DOHH2 (cell line): Measurements from ENCODE around the gene HDHD5.

Source experiments
- H3F3A ChIP-seq: fragments of 200-600 bp; sonication (generic), shearing (Covaris generic); 2 replicates; pipeline ENCODE4 v1.6.0; 2016; ENCODE audit warnings: antibody characterized with exemption, mild to moderate bottlenecking; ENCODE audit not compliant: control insufficient read depth, insufficient read depth
- H3K27ac ChIP-seq: fragments of 200-600 bp; sonication (generic); 2 replicates; pipeline ENCODE4 v1.5.1; 2014; ENCODE audit warnings: low read depth, mild to moderate bottlenecking, low read length, moderate library complexity
- H3K27me3 ChIP-seq: fragments of 200-600 bp; sonication (generic); 2 replicates; pipeline ENCODE4 v1.6.1; 2014; ENCODE audit warnings: mild to moderate bottlenecking, low read length, mixed read lengths; ENCODE audit not compliant: control insufficient read depth
- H3K36me3 ChIP-seq: fragments of 200-600 bp; sonication (generic); 2 replicates; pipeline ENCODE4 v1.6.1; 2014; ENCODE audit warnings: mild to moderate bottlenecking, low read length, moderate library complexity, mixed read lengths; ENCODE audit not compliant: control insufficient read depth
- H3K4me1 ChIP-seq: fragments of 200-600 bp; sonication (generic); 2 replicates; pipeline ENCODE4 v1.6.1; 2014; ENCODE audit warnings: mild to moderate bottlenecking, low read length, mixed read lengths; ENCODE audit not compliant: control insufficient read depth
- H3K4me2 ChIP-seq: fragments of 200-600 bp; sonication (generic); 2 replicates; pipeline ENCODE4 v1.6.0; 2014; ENCODE audit warnings: mild to moderate bottlenecking, low read length, moderate library complexity
- H3K4me3 ChIP-seq: fragments of 200-600 bp; sonication (generic); 2 replicates; pipeline ENCODE4 v1.5.1; 2014; ENCODE audit warnings: mild to moderate bottlenecking, low read length, mixed read lengths
- H3K79me2 ChIP-seq: fragments of 200-600 bp; sonication (generic); 2 replicates; pipeline ENCODE4 v1.6.1; 2014; ENCODE audit warnings: mild to moderate bottlenecking, low read length, mixed read lengths; ENCODE audit not compliant: control insufficient read depth
- H3K9me2 ChIP-seq: fragments of 200-600 bp; sonication (generic); replicated peaks from 2 replicates; pipeline ENCODE4 v1.6.1; 2014; ENCODE audit warnings: mild to moderate bottlenecking, low read length, mixed read lengths; ENCODE audit not compliant: control insufficient read depth
- H3K9me3 ChIP-seq: fragments of 200-600 bp; sonication (generic); 2 replicates; pipeline ENCODE4 v1.6.1; 2014; ENCODE audit warnings: antibody characterized with exemption, low read length, mixed read lengths; ENCODE audit not compliant: control insufficient read depth, insufficient read depth
- H4K20me1 ChIP-seq: fragments of 200-600 bp; sonication (generic); 2 replicates; pipeline ENCODE4 v1.6.0; 2014; ENCODE audit warnings: low read depth, mild to moderate bottlenecking, antibody characterized with exemption, low read length, moderate library complexity; ENCODE audit not compliant: control insufficient read depth, insufficient read depth
- EZH2phosphoT487 ChIP-seq: fragments of 200-600 bp; sonication (generic); IDR thresholded peaks from 2 replicates; pipeline ENCODE4 v1.6.1; 2017; ENCODE audit warnings: borderline replicate concordance, mild to moderate bottlenecking, antibody characterized with exemption, low read length, moderate library complexity, mixed read lengths
- TF ChIP-seq, protein P1 (sequence below): fragments of 200-600 bp; sonication (generic); IDR thresholded peaks from one replicate; pipeline ENCODE4 v1.5.1; 2014; ENCODE audit warnings: antibody characterized with exemption, mild to moderate bottlenecking, low read depth, low read length; ENCODE audit not compliant: poor library complexity, severe bottlenecking

The HDHD5 gene

DNA sequence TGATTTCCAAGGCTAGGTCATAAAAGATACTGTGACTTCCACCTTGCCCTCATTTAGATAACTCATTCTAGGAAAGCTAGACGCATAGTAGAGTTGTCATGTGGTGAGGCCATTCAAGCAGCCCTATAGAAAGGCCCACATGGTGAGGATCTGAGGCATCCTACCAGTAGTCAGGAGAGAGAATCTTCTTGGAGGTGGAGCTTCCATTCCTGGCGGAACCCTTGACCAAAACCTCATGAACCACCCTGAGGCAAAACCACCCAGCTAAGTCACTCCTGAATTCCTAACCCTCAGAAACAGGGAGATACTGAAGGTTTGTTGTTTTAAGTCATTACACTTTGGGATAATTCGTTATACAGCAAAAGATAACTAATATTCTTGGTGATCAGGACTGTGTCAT lies 2.9 kb upstream of the HDHD5 start:
- H3K79me2 ChIP-seq, result peaks cover 30% of the 10 kb centered on the region
- no peaks in the 10 kb centered on the region for H3K27me3 ChIP-seq
- no peak overlapping the region for H3K27ac ChIP-seq
- H3K9me2 ChIP-seq, result no peaks in the 10 kb centered on the region
- 0 out of 2 replicates have a peak, but pooled peaks cover 6% of the 10 kb centered on the region for H4K20me1 ChIP-seq
- 0 out of 2 replicates have a peak, but pooled peaks cover 3% of the 10 kb centered on the region for H3F3A ChIP-seq
- no peak for TF ChIP-seq EZH2phosphoT487
- TF ChIP-seq, protein P1, sequence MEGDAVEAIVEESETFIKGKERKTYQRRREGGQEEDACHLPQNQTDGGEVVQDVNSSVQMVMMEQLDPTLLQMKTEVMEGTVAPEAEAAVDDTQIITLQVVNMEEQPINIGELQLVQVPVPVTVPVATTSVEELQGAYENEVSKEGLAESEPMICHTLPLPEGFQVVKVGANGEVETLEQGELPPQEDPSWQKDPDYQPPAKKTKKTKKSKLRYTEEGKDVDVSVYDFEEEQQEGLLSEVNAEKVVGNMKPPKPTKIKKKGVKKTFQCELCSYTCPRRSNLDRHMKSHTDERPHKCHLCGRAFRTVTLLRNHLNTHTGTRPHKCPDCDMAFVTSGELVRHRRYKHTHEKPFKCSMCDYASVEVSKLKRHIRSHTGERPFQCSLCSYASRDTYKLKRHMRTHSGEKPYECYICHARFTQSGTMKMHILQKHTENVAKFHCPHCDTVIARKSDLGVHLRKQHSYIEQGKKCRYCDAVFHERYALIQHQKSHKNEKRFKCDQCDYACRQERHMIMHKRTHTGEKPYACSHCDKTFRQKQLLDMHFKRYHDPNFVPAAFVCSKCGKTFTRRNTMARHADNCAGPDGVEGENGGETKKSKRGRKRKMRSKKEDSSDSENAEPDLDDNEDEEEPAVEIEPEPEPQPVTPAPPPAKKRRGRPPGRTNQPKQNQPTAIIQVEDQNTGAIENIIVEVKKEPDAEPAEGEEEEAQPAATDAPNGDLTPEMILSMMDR, result no peak
- H3K4me3 ChIP-seq, result no peak overlapping the region
- no peaks in the 10 kb centered on the region for H3K9me3 ChIP-seq
- peaks cover 14% of the 10 kb centered on the region; the same call in 1 of the 2 replicates for H3K36me3 ChIP-seq
- H3K4me1 ChIP-seq, result peaks cover 21% of the 10 kb centered on the region
- no peak overlapping the region for H3K4me2 ChIP-seq

DNA sequence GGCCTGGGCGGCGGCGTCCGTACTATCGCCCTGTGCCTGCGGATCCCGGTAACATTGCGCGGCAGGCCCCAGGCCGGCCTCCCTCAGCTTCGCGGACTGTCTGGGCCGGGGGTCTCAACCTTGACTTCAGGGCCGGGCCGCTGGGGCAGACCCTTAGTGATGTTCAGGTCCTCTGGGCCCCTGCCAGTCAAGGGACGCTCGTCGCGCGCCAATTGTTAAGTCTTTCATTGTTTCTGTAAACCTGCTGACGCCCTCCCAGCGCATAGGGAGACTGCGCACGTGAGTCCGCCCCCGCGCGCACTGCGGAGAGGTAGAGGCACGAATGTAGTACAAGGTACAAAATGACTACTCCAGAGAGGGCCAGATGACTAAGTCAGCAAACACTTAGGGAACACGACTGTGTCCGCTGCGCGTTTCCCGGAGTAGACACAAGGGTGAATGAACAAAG lies 451 bp upstream of the HDHD5 start:
- peaks cover 35% of the 10 kb centered on the region for H3K4me1 ChIP-seq
- H3F3A ChIP-seq, result 0 out of 2 replicates have a peak, but pooled peaks cover 3% of the 10 kb centered on the region
- no peaks in the 10 kb centered on the region for H4K20me1 ChIP-seq
- peak overlapping the region; percentile 56; the same call in 1 of the 2 replicates for H3K27ac ChIP-seq
- H3K36me3 ChIP-seq, result peaks cover 14% of the 10 kb centered on the region
- no peaks in the 10 kb centered on the region for H3K9me2 ChIP-seq
- peak overlapping the region; percentile 96 for H3K4me3 ChIP-seq
- peak overlapping the region; percentile 99 for H3K4me2 ChIP-seq
- TF ChIP-seq, protein P1, result no peak
- TF ChIP-seq EZH2phosphoT487, result no peak
- H3K9me3 ChIP-seq, result no peaks in the 10 kb centered on the region
- H3K79me2 ChIP-seq, result peaks cover 55% of the 10 kb centered on the region
- H3K27me3 ChIP-seq, result no peaks in the 10 kb centered on the region

DNA sequence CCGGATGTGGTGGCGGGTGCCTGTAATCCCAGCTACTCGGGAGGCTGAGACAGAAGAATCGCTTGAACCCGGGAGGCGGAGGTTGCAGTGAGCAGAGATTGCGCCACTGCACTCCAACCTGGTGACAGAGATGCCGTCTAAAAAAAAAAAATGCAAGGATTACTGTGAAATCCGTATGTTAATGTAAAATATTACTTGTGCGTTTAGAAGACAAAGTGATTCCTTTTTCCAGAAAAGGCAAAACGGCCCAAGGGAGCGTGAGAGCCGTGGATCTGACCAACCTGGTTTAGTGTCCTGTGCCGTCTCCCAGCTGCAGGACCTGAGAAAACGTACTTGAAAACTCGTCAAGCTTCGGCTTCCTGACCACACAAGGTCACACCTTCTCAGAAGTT lies 905 bp downstream of the HDHD5 start:
- Histone ChIP-seq H3K27me3 (no peaks in the 10 kb centered on the region), H3K9me2 (no peaks in the 10 kb centered on the region), H4K20me1 (no peaks in the 10 kb centered on the region), H3K4me2 (peak overlapping the region; percentile 94), H3K4me1 (peaks cover 35% of the 10 kb centered on the region), H3K9me3 (no peaks in the 10 kb centered on the region), H3K79me2 (peaks cover 68% of the 10 kb centered on the region), H3F3A (0 out of 2 replicates have a peak, but pooled peaks cover 3% of the 10 kb centered on the region), H3K27ac (peak overlapping the region; percentile 56), H3K36me3 (peaks cover 15% of the 10 kb centered on the region), H3K4me3 (peak overlapping the region; percentile 96)
- TF ChIP-seq EZH2phosphoT487, result no peak
- TF ChIP-seq, protein P1, result no peak
